Measurements from ENCODE around the gene SPTLC1. TPM values are rescaled to one million over a fixed set of nuclear protein-coding genes. Genes with fewer than 3 reads are reported as not detected.
A peak's percentile ranks its signal among the peaks of the same experiment; 100 is the strongest.
"Not testable (repeated sequence)": the region's sequence is repeated elsewhere in the genome, so short reads cannot be mapped to it uniquely, and the experiment has no call there.

Gene SPTLC1
- total RNA-seq, 4 donors from 2014 or later, result 26.6 to 28.0 (median 26.9) TPM

- H3K9me3 ChIP-seq, result no peaks in the 10 kb centered on the region
- no peak overlapping the region for H3K4me3 ChIP-seq
- peaks cover 4 to 63% of the 10 kb centered on the region in 2 donors for H3K36me3 ChIP-seq
- no peaks in the 10 kb centered on the region for H3K4me1 ChIP-seq
- DNase-seq (no peak), ATAC-seq (no peak)
- TF ChIP-seq POLR2A (IDR thresholded peaks at IDR 0.05) (no peak), CTCF (IDR thresholded peaks at IDR 0.05 in 4 of 5, conservative IDR thresholded peaks at IDR 0.05 in 1 of 5) (no peak)
- no peak overlapping the region for H3K27ac ChIP-seq
- in situ Hi-C loops (cut with MboI; ENCODE audit: low sequenced_read_pairs in 4 of 4), result no loop called here
- intact Hi-C loops (cut with DNase I; ENCODE audit: low total_unique reads), result no loop called here
- H3K27me3 ChIP-seq, result no peaks in the 10 kb centered on the region
Observed at GRCh38 chr9:92032891-92033290, 82.3 kb downstream of the SPTLC1 start.

GRCh38 chr9:92030367-92030766 is 84.8 kb downstream of the SPTLC1 start:
- Histone ChIP-seq H3K9me3 (no peaks in the 10 kb centered on the region), H3K27me3 (no peaks in the 10 kb centered on the region), H3K4me1 (no peaks in the 10 kb centered on the region), H3K36me3 (peaks cover 0 to 38% of the 10 kb centered on the region in 2 donors), H3K27ac (no peak overlapping the region), H3K4me3 (no peak overlapping the region)
- no peak for ATAC-seq
- TF ChIP-seq POLR2A (IDR thresholded peaks at IDR 0.05), result no peak
- TF ChIP-seq CTCF (IDR thresholded peaks at IDR 0.05 in 4 of 5, conservative IDR thresholded peaks at IDR 0.05 in 1 of 5), result no peak
- DNase-seq, result no peak
- in situ Hi-C loops (cut with MboI; ENCODE audit: low sequenced_read_pairs in 4 of 4), result no loop called here
- intact Hi-C loops (cut with DNase I; ENCODE audit: low total_unique reads), result no loop called here

GRCh38 chr9:92029553-92029952 is 85.7 kb downstream of the SPTLC1 start:
- DNase-seq (no peak), ATAC-seq (no peak)
- Histone ChIP-seq H3K4me3 (no peak overlapping the region), H3K4me1 (no peaks in the 10 kb centered on the region), H3K27me3 (no peaks in the 10 kb centered on the region), H3K9me3 (no peaks in the 10 kb centered on the region), H3K27ac (no peak overlapping the region), H3K36me3 (peaks cover 0 to 31% of the 10 kb centered on the region in 2 donors)
- no peak for TF ChIP-seq POLR2A (IDR thresholded peaks at IDR 0.05)
- TF ChIP-seq CTCF (IDR thresholded peaks at IDR 0.05 in 4 of 5, conservative IDR thresholded peaks at IDR 0.05 in 1 of 5), result peak in 1 of 5 experiments; percentile 16
- in situ Hi-C loops (cut with MboI; ENCODE audit: low sequenced_read_pairs in 4 of 4), result no loop called here
- intact Hi-C loops (cut with DNase I; ENCODE audit: low total_unique reads), result no loop called here

DNA sequence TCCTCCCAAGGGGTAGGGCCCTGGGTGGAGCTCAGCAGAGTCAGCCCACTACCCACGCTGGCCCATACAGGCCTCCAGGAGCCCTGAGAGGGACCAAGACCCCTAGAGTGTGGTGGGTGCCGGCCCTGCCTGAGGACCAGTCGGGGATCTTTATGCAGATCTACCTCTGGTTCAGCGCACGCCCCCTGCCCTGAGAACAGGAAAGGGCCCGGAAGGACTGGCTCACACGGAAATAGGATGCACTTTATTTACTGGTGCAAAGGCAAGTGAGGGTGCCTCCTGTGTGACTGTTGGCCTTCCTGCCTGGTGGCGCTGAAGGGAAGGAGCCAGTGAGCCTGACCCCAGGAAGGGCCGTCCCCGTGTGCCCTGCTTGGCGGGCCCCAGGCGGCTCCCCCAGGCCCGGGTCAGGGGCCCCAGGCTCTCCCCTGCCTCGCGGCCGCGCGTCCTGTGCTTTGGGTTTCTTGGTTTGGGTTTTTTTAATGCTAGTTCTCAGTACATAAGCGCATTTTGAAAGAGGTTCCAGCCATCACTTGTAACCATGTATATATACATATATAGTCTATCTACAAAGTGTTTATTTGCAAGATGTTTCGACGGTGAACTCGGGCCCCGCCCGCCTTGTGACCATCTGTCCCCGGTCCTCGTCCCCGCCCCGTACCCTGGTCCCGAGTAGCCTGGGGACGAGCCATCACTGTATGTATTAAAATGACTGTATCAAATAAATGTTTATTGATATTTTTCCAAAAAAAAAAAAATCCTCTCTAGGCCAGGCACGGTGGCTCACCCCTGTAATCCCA is 88.8 kb downstream of the SPTLC1 start:
- TF ChIP-seq CTCF (IDR thresholded peaks at IDR 0.05 in 4 of 5, conservative IDR thresholded peaks at IDR 0.05 in 1 of 5) (no peak), POLR2A (IDR thresholded peaks at IDR 0.05) (no peak)
- intact Hi-C loops (cut with DNase I; ENCODE audit: low total_unique reads) (no loop called here), in situ Hi-C loops (cut with MboI; ENCODE audit: low sequenced_read_pairs in 4 of 4) (no loop called here)
- no peaks in the 10 kb centered on the region for H3K27me3 ChIP-seq
- H3K36me3 ChIP-seq, result peaks cover 0 to 3% of the 10 kb centered on the region in 2 donors
- ATAC-seq (no peak), DNase-seq (no peak)
- no peaks in the 10 kb centered on the region for H3K9me3 ChIP-seq
- no peaks in the 10 kb centered on the region for H3K4me1 ChIP-seq
- no peak overlapping the region for H3K4me3 ChIP-seq
- no peak overlapping the region for H3K27ac ChIP-seq

GRCh38 chr9:92021785-92022541 is 93.2 kb downstream of the SPTLC1 start:
- H3K4me3 ChIP-seq; H3K9me3 ChIP-seq; H3K27ac ChIP-seq; H3K36me3 ChIP-seq; intact Hi-C loops (cut with DNase I; ENCODE audit: low total_unique reads); DNase-seq; H3K4me1 ChIP-seq; ATAC-seq; in situ Hi-C loops (cut with MboI; ENCODE audit: low sequenced_read_pairs in 4 of 4); H3K27me3 ChIP-seq: not testable (repeated sequence)
